Ovary (tissue), 3 donors: Measurements from ENCODE around the gene LSMEM2.

ENCODE experiments used
- CTCF ChIP-seq, 3 donors: fragments of 450-650 bp in 2 of 3; fragments of 200-600 bp in 1 of 3; IDR thresholded peaks; one replicate each; pipeline versions ENCODE4 v1.5.1 to v1.8.0; 2016 to 2022; ENCODE audit warnings: antibody characterized with exemption in 3 of 3, mild to moderate bottlenecking in 1 of 3
- EP300 ChIP-seq: sonication (generic); formaldehyde crosslinking; IDR thresholded peaks from one replicate; pipeline ENCODE4 v1.6.1; 2017; ENCODE audit warnings: antibody characterized with exemption
- POLR2A ChIP-seq: fragments of 450-650 bp; IDR thresholded peaks from one replicate; pipeline ENCODE4 v1.6.1; 2017; ENCODE audit warnings: antibody characterized with exemption, mild to moderate bottlenecking, moderate library complexity
- donor health status: DM: no; HTN: no; CAD: no.

DNA sequence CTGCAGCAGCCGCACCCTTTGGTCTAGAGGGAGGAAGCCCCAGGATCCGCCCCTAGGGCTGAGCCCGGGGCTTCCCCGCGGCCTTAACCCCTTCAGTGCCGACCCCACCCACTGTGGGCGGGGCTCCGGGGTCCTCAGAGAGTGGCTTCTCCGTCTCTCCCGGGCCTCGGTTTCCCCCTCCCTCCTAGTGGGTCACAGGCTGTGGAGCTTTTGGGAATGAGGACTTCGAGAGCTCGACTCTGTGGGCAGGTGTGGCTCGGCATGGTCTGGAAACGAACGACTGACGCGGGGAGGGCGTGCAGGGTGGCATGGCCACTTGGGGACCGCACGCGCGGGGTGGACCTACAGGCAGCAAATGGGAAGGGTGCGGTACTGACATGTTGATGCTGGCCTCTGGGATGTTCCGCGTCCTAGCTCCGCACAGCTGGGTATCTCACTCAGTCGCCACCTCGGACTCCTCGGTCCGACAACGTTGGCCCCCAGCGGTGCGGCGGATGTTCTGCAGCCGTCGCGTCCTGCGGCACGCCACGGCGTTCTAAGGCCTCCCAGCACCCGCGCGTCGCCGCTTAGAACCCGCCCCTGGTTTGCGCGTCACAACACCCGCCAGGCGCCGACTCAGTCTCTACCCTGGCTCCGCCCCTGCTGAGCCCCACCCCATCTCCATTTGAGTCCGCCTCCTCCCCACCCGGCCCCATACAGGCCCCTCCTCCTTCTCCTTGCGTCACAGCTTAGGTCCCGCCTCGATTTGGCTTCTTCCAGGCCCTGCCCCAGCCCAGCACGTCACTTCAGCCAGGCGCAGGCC lies 20.1 kb downstream of the LSMEM2 start, which contains the start of the genes HYAL3 and NAA80:
- TF ChIP-seq CTCF (IDR thresholded peaks at IDR 0.05) (peak in 2 of 3 donors; percentile 55 to 67), POLR2A (peak; percentile 95), EP300 (peak; percentile 59)
